ENCODE data around the gene PXDN. TPM values are rescaled to one million over a fixed set of nuclear protein-coding genes. Genes with fewer than 3 reads are reported as not detected.

PXDN gene
- total RNA-seq, 1 donor from 2014 or later = 31.1 TPM

GRCh38 chr2:1663621-1664020 lies 80.7 kb downstream of the PXDN start:
- DNase-seq (ENCODE audit: low spot score) = no peak

GRCh38 chr2:1662606-1663180 lies 81.6 kb downstream of the PXDN start:
- no peak for DNase-seq (ENCODE audit: low spot score)

- no peak for DNase-seq (ENCODE audit: low spot score)
Observed at GRCh38 chr2:1661891-1662605, 82.3 kb downstream of the PXDN start.

- DNase-seq (ENCODE audit: low spot score) = no peak
Observed at GRCh38 chr2:1660656-1661640, 83.4 kb downstream of the PXDN start.

GRCh38 chr2:1659951-1660565 lies 84.3 kb downstream of the PXDN start:
- DNase-seq (ENCODE audit: low spot score) = no peak

DNA sequence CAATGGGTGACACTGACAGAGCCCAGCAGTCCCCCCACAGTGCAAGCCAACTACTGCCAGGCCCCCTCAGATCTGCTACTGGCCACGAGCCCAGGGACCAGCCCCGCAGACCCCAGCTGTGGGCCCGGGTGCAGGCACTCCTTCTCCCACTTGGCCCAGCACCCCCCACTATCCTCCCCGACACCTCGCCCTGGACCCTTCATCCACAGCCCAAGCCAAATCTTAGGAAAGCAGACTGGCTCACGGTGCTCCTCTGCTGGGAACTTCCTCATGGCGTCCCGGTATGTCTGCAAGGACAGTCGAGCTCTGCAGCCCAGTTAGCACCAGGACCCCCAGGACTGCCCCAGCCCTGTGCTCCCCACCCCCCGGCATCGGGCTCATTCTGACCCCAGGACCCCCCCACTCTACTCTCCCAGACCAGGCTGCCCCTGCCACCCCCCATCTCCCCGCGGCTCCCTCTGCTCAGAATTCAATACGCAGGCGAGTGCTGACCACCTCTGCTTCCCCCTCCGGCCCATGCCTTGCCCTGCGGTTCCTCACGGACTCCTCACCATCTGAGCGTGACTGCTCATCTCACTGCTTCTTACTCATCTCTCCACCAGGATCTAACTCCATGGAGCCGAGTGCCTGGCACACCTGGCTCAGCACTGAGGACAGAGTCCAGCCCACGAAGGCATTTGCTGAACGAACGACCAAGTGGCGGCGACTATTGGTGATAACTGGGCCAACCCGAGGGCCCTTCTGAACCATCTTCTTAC lies 85.7 kb downstream of the PXDN start:
- no peak for DNase-seq (ENCODE audit: low spot score)

GRCh38 chr2:1656961-1657841 lies 87.1 kb downstream of the PXDN start:
- no peak for DNase-seq (ENCODE audit: low spot score)

DNA sequence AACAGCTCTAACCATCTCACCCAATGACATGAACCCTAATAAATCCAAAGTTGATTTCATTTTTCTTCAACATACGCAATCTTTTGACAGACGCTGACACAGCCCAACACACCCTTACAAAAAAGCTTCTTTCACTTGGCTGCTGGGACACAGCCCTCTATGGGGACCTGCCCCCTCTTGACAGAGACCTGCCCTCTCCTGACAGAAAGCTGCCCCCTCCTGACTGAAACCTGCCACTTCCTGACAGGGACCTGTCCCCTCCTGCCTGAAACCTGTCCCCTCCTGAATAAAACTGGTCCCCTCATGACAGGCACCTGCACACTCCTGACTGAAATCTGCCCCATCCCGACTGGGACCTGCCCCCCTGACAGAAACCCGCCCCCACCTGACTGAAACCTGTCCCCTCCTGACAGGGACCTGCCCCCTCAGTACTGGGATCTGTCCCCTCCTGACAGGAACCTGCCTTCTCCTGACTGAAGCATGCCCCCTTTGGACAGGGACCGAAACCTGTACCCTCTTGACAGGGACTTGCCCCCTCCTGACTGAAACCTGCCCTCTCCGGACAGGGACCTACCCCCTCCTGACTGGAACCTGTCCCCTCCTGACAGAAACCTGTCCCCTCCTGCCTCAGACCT lies 87.9 kb downstream of the PXDN start:
- no peak for DNase-seq (ENCODE audit: low spot score)

GRCh38 chr2:1655461-1655860 lies 88.9 kb downstream of the PXDN start:
- no peak for DNase-seq (ENCODE audit: low spot score)

GRCh38 chr2:1654696-1655374 lies 89.5 kb downstream of the PXDN start:
- no peak for DNase-seq (ENCODE audit: low spot score)

DNA sequence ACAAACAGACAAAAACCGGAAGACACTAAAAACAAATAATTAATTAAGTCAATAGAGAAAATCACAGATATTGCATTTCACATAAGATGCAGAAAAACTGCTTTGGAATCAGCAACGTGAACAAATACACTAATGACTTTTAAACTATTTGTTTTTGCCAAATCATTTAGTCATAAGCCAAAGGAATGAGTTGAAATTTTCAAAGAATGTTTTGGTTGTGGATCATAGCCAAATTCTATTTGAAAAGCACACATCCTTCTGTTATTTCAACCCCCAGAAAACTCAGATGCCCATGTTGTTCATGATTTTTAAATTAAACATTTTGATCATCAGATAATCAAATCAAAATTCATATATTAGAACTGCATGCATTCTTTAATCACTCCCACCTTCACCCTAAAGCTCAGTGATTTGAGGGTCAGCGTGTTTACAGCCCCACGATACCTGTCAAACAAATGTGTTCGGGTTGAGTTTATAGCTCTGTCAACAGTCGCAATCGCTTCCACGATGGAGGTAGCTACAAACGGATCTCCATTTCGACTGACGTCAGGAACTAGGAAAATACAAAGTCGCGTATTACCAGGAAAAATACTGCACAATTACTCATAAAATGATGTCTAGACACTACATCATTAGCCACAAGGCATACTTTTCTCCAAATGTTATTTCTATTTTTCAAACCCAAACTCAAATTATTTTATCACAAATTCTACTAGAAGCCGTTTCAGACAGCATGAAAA lies 90.2 kb downstream of the PXDN start:
- no peak for DNase-seq (ENCODE audit: low spot score)

- no peak for DNase-seq (ENCODE audit: low spot score)
Observed at GRCh38 chr2:1652034-1652790, 92.1 kb downstream of the PXDN start.

- no peak for DNase-seq (ENCODE audit: low spot score)
Observed at GRCh38 chr2:1651121-1652033, 92.9 kb downstream of the PXDN start.

GRCh38 chr2:1650085-1650872 lies 94.0 kb downstream of the PXDN start:
- no peak for DNase-seq (ENCODE audit: low spot score)

GRCh38 chr2:1649103-1650084 lies 94.9 kb downstream of the PXDN start:
- DNase-seq (ENCODE audit: low spot score) = no peak

Data from mucosa of gallbladder (tissue), 1 donor.